ENCODE results near the gene VWA5B2.

The VWA5B2 gene

GRCh38 chr3:184290331-184290730 lies 60.9 kb downstream of the VWA5B2 start:
- no peak for TF ChIP-seq POLR2A (IDR thresholded peaks at IDR 0.05; ENCODE audit: low read depth, low read length)
- FAIRE-seq (no peak), DNase-seq (ENCODE audit: insufficient read length, low spot score) (no peak)

GRCh38 chr3:184291044-184291737 lies 61.8 kb downstream of the VWA5B2 start:
- no peak for TF ChIP-seq POLR2A (IDR thresholded peaks at IDR 0.05; ENCODE audit: low read depth, low read length)
- DNase-seq (ENCODE audit: insufficient read length, low spot score) = no peak
- no peak for FAIRE-seq

All from H54 (cell line).